Stromal cell of bone marrow (primary cell): ENCODE data around the gene GSTM1.

ENCODE experiments used
- DNase-seq: peaks from one replicate; pipeline ENCODE4 v3.0.0-alpha.2; 2012; ENCODE audit warnings: low read depth

GSTM1 gene

DNA sequence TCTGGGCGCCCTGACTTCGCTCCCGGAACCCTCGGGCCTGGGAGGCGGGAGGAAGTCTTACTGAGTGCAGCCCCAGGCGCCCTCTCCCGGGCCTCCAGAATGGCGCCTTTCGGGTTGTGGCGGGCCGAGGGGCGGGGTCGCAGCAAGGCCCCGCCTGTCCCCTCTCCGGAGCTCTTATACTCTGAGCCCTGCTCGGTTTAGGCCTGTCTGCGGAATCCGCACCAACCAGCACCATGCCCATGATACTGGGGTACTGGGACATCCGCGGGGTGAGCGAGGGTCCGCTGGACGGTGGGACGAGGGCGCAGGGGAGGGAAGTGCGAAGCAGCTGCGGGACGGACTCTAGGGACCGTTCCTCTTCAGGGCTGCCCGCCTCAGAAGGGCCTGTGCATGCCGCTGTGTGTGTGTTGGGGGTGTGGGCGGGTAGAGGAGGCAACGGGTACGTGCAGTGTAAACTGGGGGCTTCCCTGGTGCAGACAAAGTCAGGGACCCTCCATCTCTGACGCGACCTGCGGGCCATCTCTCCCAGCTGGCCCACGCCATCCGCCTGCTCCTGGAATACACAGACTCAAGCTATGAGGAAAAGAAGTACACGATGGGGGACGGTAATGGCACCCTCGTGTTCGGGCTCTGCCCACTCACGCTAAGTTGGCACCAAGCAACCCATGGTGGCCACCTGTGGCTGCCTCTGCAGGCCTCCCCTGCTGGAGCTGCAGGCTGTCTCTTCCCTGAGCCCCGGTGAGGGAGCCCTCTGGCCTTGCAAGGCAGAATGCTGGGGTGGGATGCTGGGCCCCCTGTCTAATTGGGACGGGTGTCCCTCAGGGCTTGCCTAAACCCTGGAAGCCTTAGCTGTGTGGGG is at the start of gene GSTM1:
GSTM1 (plus strand) TSS at position 177 of the 859 bp plus-strand sequence; CDS start at position 234, 57 bp downstream.
- DNase-seq: peak; percentile 60

DNA sequence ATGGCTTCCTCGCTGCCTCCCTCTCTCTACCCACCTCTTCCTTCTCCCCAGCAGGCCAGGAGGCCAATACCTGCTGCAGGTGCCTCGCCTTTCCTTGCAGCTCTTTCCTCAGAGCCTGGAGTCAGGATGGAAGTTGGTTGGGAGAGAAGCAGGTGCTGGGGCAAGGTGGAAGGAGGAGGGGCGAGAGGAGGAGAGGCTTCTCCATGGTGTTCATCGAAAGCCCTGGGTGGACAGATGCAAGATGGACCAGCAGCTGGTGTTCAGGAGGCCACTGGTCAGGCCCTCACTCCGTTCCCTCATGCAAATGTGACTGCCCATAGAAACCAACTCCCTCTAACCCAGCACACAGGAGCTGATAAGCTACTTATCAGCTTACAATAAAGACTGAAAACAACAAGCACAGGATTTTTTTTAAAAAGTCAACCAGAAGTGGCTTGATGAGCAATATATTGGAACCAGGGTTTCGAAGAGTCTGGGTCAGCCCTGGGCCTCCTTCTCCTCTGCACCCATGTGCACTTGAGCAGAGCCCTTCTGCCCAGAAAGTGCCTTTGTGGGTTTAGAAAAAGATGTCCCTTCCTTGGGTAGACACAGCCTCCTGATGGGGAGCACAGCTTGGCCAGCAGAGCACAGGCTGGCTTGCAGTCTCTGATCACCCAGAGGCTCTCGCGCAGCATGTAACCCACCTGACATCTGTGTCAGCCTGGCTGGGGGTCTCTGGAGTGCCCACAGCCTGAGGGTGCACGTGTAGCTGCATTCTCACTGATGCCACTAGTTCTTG is 48.4 kb upstream of the GSTM1 start:
- DNase-seq: no peak

DNA sequence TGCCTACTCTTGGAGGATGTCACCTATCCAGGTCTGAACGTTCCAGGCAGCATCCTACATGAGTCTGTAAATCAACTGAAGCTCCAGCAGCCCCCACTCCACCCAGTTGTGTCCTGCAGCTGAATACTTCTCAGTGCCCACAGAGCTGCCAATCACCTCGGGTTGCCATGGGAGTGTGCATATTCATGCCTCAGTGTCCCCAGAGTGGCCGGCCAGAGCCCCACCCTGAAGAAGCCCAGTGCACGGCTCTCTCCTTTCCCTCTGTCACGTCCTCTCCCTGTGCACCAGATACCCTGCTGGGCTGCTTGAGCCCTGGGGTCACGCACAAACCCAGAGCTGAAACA is 47.8 kb upstream of the GSTM1 start:
- DNase-seq: no peak

DNA sequence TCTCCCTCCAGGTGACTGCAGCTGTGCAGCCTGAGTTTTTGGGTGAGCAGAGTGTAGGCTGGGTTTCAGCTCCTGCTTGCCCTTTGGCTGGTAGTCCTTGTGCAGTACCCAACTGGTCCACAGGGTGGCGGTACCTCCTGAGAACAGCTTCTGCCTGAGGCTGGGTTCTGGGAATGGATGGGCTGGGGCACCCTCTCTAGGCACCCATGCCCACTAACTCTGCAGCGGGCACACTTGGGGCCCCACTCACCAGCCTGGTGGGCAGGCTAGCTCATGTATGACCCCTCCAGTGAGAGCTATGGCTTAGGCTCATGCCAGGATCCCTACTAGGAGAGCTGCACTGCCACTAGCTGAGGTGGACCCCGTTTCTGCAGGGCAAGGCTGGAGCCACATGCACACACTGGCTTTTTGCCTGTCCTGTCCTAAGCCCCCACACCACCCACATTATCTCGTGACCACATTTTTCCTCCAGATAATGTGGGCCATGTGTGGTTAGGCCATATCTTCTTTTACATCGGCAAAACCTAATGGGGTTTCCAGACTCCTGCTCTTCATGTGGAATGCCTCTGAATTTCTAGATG is 47.2 kb upstream of the GSTM1 start:
- DNase-seq: peak; percentile 34

DNA sequence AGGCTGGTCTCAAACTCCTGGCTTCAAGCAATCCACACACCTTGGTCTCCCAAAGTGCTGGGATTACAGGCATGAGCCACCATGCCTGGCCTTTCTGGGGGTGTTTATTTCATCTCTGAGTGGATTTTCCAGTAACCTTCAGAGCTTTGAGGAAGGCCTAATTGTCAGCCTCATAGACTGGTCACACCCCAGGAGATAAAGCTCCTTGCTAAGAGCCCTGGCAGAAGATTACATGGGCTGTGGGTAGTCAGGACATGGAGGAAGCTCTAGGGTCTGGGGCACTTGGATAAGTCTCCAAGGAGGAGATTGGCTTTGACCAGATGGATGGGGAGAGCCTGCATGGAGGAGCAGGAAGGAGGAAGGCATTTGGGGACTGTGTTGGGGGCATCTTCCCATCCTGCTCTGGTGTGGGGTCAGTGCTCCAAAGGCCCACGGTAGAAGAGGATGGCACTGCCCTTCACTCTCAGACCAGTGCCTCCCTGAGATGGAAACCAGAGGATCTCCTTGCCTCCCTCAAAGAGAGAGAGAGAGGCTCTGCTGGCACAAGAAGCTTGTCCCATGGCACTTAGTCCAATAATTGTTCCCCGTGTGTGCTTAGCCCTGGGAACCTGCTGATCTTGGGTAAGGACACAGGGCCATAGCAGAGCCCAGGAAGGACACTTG is 46.4 kb upstream of the GSTM1 start:
- no peak for DNase-seq

DNA sequence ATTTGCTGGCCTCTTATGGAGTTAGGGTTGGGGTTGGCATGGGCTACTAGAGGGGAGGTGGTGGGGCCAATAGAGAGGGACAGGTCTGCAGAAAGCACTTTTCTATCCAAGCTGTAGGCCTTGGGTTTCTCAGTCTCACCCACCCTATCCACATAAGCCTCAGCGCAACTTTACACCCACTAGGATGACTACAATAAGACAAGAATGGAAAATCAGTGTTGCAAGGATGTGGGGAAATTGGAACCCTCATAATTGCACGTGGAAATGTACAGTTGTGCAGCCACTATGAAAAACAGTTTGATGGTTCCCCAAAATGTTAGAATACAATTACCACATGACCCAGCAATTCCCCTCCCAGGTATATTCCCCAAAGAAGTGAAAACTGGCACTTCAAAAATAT is 45.8 kb upstream of the GSTM1 start:
- no peak for DNase-seq

DNA sequence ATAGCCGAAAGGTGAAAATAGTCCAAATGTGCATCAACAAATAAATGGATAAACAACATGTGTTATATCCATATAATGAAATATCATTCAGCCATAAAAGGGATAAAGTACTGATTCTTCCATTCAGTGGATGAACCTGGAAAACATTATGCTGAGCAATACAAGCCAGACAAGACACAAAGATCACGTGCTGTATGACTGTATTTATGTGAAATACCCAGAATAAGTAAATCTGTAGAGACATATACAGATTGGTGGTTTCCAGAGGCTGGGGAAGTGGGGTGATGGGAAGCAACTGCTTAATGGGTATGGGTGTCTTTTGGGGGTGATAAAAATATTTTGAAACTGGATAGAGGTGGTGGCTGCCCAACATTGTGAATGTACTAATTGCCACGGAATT is 45.0 kb upstream of the GSTM1 start:
- DNase-seq: no peak

DNA sequence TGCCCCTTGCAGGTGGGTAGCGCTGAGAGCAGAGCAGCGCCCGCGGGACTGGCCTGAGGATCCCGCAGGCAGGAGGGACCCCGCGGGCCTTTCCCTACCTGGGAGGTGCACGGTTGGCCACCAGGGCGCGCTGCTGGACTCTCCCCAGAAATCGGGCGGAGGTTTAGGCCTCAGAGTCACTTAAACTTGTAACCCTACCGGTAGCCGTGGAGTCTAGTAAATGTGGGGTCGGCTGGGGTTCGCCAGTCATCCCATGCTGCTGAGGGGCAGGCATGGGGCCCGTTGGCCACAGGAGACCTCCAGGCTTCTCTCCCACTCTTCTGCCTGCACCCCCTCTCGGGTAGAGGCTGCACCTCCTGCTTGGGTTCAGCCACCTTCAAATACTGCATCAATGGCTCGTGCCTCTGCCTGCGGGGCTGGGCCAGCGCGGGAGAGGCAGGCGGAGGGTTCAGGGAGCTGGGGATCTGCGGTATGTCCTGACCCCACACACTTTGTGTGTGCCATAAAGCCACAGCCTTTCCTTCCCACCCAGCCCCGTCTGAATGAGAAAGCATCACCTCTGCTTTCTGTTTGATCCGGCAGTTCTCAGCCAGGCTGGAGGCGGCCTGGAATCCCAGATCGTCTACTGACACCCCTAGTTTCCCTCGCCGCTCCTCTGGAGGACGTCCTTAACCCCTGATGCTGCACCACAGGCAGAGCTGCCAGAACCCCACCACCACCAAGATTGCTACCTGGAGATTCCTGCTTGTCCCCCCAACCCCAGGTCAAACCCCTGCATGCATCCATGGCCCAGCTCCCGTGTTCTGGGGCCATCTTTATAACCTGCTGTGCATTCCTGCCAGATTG is 44.0 kb upstream of the GSTM1 start:
- DNase-seq: peak; percentile 44

DNA sequence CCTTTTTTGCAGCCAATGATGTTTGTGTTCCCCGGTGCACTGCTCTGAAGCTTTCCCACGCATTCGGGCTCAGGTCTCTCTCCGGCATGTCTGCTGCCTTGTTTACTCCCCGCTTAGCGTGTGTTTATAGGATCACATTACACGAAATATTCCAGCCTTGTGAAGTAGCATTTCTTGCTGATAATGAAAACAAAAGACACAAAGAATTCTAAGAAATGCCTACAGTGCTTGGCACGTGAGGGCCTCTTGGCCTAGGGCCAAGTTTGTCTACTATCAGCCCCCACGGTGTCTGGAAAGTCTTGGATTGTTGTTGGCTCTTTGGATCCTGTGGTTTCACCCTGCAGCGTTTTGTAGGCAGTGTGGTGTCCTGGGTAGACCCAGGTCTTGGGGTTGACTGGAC is 42.9 kb upstream of the GSTM1 start:
- DNase-seq: no peak

DNA sequence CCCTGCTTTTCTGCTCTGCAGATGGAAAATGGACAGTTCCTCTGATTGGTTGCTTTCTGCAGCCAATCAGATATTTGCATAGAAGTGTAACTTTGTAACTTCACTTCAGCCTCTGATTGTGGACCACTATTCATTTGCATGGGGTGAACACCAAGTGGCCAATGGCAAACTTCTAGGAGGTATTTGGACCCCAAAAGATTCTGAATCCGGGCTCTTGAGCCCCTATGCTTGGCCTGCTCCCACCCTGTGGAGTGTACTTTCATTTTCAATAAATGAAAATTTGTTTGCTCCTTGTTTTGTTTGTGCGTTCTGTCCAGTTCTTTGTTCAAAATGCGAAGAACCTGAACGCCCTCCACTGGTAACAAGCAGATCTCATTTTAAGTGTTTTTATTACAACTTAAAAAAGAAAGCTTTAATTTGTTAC is 38.1 kb upstream of the GSTM1 start:
- peak; percentile 25 for DNase-seq

DNA sequence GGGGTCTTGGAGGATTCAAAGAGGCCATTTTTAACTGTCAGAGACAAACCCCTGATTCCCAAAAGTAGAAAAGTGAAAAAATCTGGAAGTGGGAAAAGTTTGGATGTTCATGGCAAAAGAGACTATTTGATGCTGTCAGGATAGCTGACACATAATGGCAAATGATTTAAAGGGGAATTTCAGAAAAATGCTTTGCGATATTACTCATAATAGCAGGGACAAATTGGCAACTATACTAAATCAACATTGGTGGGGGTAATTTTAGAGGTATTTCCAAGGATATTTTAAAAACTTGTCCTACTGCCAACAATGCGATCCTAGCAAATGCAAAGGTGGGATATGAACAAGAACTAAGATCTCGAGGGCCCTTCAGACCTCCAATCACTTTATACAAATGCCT is 37.0 kb upstream of the GSTM1 start:
- DNase-seq: no peak

DNA sequence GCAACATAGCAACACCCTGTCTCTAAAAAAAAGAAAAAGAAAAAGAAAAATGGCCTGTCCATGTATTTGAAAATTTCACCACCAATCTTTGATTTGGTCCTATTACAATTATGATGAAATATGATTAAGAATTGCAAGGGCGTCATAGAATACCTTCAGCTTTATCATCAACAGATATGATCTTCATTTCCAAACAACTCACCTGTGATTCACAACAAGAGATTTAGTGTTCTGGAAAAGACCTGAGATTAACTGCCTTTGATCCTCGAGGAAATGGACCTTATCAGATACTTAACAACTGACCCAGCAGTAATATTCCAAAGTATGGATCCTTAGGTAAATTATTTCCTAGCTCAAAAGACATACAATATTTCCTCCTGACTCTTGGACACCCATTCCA is 35.2 kb upstream of the GSTM1 start:
- DNase-seq: no peak

DNA sequence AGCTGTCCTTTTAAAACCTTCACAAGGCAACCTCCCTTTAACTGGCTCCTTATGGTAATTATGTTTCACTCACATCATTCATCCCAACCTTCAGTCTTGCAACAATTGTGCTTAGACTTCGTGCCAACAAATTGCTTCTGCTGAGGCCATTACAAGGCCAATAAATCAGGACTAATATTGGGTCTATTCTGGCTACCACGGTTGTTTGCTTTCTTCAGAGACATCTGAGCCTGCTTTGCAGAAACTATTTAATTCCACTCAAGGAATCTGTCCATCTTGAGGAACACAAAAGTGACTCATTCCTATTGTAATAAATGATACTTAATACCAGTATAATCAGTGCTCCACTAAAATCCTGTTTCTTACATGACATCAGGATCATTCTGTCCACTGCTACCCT is 34.3 kb upstream of the GSTM1 start:
- DNase-seq: no peak

DNA sequence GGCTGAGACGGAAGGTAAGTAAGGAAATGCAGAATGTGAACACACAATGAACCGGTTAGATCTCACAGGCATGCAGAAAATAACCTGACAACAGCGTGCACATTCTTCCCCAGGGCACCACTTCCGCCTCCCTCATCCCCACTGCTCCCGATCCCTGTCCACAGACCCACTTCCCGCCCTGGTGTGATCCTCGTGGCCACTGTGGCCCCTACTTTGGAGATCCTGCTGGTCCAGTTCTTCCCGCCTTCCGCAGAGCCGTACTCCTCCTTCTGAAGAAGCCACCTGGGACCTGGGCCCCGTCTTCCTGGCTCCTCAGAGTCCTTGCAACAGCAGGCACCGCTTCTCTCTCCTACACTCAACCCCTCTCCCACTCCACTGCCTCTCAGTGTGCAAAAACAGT is 33.1 kb upstream of the GSTM1 start:
- no peak for DNase-seq

DNA sequence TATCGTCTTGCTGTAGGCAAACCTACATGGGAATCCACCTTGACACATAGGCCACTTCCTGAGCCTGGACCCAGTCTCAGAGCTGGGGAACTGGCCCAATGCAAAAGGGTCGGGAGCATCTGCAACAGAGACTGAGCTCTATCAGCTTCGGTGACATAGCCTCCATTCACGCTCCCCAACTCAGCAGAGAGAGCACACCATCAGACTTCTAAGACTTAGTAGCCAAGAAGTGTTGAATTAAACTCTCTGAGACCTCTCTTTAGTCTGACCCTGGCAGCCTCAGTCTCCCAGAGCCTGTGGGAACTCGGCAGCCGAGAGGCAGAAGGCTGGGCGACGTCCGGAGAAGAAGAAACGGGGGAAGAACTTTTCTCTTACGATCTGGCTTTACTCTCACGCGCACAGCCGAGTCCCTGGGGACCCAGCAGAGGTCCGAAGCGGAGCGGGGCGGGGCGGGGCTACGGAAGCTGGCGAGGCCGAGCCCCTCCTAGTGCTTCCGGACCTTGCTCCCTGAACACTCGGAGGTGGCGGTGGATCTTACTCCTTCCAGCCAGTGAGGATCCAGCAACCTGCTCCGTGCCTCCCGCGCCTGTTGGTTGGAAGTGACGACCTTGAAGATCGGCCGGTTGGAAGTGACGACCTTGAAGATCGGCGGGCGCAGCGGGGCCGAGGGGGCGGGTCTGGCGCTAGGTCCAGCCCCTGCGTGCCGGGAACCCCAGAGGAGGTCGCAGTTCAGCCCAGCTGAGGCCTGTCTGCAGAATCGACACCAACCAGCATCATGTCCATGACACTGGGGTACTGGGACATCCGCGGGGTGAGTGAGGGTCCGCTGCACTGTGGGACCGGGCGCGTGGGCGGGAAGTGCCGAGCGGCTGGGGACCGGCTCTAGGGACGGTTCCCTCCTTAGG is 31.8 kb upstream of the GSTM1 start, which contains the start of gene GSTM4:
GSTM4 (plus strand) TSS at position 485 of the 905 bp plus-strand sequence; CDS start at position 776, 291 bp downstream.
- DNase-seq: peak; percentile 67

DNA sequence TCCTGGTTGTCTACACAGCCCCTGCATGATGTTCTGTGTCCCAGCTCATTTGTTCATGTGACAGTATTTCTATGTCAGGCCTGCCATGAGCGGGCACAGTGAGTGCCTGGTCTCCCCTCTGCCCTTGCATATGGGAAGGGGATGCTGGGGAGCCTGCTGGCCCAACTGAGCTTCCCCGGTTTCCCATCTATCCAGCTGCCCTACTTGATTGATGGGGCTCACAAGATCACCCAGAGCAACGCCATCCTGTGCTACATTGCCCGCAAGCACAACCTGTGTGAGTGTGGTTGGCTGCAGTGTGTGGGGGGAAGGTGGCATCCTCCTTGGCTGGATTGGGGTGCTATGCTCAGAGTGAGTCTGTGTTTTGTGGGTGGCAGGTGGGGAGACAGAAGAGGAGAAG is 30.2 kb upstream of the GSTM1 start:
- DNase-seq: no peak

DNA sequence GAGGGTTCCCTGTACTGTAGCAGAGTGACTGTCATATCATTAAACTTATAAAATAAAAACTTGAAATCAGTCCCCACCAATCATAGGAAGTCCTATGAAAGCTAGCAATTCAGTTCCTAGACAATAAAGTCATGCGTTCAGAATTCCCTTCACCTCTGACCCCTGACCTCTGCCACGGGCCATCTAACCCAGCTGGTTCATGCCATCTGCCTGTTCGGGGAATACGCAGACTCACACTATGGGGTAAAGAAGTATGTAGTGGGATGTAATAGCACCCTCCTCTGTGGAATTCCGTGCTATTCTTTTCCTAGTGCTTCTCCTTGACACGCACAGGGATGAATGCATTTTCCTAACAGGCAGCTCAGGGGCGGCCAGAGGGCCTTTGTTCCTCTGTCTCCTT is 29.6 kb upstream of the GSTM1 start:
- no peak for DNase-seq

DNA sequence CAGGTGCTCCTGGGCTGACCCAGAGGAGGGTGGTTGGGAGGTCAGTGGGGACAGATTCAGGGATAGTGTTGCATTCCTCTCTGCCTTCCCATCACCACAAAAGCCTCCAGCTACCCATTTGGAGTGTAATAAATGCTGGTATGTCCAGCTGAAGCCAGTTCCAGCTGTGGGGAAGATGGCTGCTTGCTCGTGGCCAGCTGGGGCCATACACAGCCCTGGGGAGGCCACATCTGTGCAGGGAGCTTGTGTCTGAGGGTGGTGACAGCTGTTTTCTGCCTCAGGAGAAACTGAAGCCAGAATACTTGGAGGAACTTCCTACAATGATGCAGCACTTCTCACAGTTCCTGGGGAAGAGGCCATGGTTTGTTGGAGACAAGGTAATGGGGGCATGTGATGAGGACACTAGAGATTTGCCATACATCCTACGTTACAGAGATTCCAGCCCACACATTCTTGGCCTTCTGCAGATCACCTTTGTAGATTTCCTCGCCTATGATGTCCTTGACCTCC is 29.0 kb upstream of the GSTM1 start:
- DNase-seq: no peak

DNA sequence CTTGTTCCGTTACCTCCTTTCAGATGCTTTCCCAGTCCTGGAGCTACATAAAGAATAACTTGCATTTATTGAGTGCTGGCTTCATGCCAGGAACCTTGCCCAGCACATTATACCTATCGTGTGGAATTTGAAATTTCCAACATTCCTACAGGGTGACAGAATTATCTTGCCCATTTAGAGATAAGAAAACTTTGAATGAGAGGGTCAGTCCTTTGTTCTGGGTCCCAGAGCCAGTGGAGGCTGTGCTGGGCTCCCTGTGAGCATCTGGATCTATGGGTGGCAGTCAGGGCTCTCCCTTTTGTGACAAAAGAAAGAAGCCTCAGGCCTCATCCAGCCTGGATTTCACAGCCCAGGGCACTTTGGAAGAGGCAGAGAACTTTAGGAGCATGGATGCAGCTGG is 28.5 kb upstream of the GSTM1 start:
- DNase-seq: no peak

DNA sequence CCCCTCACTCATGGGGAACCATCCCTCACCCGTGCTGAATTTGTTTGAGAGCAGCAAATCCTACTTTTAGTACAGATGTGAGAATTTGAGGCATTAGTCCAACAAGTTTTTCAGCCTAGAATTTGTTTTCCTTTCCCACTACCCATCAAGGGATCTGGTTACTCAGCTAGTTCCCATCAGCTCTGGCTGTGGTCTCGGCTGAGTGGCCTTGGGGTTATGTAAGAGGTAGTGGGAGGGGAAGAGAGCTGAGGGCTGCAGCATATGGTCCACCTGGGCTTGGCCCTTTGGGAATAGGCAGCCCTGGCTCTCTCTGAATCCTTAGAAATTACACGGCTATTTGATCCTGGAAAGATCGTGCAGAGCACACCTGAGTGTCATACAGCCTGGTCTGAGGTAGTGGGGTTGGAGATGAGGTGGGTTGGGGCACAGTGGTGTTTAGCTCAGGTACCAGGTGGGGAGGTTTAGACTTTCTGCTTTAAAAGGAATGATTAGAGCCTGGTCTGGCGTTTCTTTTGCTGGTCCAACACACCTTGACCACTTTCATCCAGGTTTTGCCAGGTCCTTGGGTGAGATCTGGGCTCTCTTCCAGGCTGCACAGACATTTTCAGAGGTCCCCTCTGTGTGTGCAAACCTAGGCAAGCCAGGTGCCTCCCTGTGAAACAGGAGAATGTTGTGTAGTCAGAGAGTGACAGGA is 27.5 kb upstream of the GSTM1 start:
- DNase-seq: no peak
